OCI-LY1 (cell line): Measurements from ENCODE around the gene TOR4A.

ENCODE experiments used
- CTCF ChIP-seq: fragments of 200-600 bp; sonication (generic), shearing (Covaris generic); IDR thresholded peaks from 2 replicates; pipeline ENCODE4 v1.5.1; 2017; ENCODE audit warnings: mild to moderate bottlenecking, antibody characterized with exemption, low read length, moderate library complexity, mixed read lengths
- EZH2 ChIP-seq: fragments of 200-600 bp; sonication (generic), shearing (Covaris generic); IDR thresholded peaks from 2 replicates; pipeline ENCODE4 v1.8.0; 2017; ENCODE audit warnings: borderline replicate concordance, mixed run types, mild to moderate bottlenecking, antibody characterized with exemption, low read length, moderate library complexity, mixed read lengths

DNA sequence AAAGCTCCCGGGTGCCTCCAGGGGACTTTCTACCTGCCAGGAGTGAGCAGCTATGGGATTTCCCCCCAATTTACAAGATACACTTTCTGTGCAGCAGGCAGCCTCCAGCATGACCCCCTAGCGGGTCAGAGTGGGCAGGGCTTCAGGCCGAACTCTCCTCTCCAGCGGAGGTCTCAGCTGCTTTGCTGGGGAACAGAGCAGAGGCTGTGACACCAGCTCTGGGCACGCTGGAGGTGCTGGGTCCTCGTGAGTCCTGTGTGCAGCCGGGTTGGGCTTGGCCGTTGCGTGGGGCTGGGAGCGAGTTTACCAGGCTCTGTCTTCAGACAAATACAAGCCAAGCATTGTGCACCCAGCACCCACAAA, 21.7 kb downstream of the TOR4A start:
- TF ChIP-seq EZH2: no peak
- no peak for TF ChIP-seq CTCF
